Parathyroid adenoma (tissue), 2 donors: Measurements from ENCODE around the gene LRRC7.

Experiments used
- H2AFZ ChIP-seq: fragments of 300-600 bp; sonication (generic); one replicate; pipeline ENCODE4 v1.7.0; 2017; ENCODE audit warnings: antibody characterized with exemption, mild to moderate bottlenecking
- H3K27ac ChIP-seq: fragments of 300-600 bp; sonication (generic); one replicate; pipeline ENCODE4 v1.7.0; 2017
- H3K27me3 ChIP-seq: fragments of 300-600 bp; sonication (generic); one replicate; pipeline ENCODE4 v1.7.0; 2017; ENCODE audit warnings: low read length; ENCODE audit not compliant: control insufficient read depth, insufficient read depth
- H3K36me3 ChIP-seq: fragments of 300-600 bp; sonication (generic); one replicate; pipeline ENCODE4 v1.7.0; 2017; ENCODE audit warnings: low read length; ENCODE audit not compliant: control insufficient read depth, insufficient read depth
- H3K4me1 ChIP-seq: fragments of 300-600 bp; sonication (generic); one replicate; pipeline ENCODE4 v1.7.0; 2017; ENCODE audit warnings: control low read depth
- H3K4me2 ChIP-seq: fragments of 300-600 bp; sonication (generic); one replicate; pipeline ENCODE4 v1.7.0; 2017; ENCODE audit warnings: low read length
- H3K4me3 ChIP-seq: fragments of 300-600 bp; sonication (generic); one replicate; pipeline ENCODE4 v1.7.0; 2017; ENCODE audit warnings: low read depth, low read length
- H3K79me2 ChIP-seq: fragments of 300-600 bp; sonication (generic); one replicate; pipeline ENCODE4 v1.7.0; 2017; ENCODE audit warnings: control low read depth
- H3K9ac ChIP-seq: fragments of 300-600 bp; sonication (generic); one replicate; pipeline ENCODE4 v1.7.0; 2017; ENCODE audit warnings: mild to moderate bottlenecking
- H3K9me3 ChIP-seq: fragments of 300-600 bp; sonication (generic); one replicate; pipeline ENCODE4 v1.7.0; 2017; ENCODE audit warnings: low read length; ENCODE audit not compliant: control insufficient read depth
- TF ChIP-seq, protein P1 (sequence below): fragments of 300-600 bp; sonication (generic); IDR thresholded peaks from one replicate; pipeline ENCODE4 v1.7.0; 2017; ENCODE audit warnings: antibody characterized with exemption, mild to moderate bottlenecking
- donor health status: primary hyperparathyroidism.

The LRRC7 gene

DNA sequence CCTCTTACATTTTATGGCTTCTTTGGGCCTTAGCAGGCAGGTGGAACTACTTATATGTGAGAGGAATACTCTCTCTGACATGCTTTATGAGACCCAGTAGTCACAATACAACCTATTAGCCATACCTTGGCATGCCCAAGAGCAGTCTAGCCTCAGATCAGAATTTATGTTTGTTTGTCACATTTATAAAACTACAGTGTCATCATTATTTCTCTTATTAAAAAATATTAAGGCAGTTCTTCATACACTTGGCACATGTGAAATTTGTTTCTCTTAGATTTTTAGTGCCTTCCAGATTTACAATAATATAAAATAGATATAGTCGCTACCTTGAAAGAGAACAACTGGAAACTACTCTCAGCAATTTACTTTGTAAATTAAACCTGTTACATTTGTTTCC lies 519.2 kb downstream of the LRRC7 start:
- TF ChIP-seq, protein P1, sequence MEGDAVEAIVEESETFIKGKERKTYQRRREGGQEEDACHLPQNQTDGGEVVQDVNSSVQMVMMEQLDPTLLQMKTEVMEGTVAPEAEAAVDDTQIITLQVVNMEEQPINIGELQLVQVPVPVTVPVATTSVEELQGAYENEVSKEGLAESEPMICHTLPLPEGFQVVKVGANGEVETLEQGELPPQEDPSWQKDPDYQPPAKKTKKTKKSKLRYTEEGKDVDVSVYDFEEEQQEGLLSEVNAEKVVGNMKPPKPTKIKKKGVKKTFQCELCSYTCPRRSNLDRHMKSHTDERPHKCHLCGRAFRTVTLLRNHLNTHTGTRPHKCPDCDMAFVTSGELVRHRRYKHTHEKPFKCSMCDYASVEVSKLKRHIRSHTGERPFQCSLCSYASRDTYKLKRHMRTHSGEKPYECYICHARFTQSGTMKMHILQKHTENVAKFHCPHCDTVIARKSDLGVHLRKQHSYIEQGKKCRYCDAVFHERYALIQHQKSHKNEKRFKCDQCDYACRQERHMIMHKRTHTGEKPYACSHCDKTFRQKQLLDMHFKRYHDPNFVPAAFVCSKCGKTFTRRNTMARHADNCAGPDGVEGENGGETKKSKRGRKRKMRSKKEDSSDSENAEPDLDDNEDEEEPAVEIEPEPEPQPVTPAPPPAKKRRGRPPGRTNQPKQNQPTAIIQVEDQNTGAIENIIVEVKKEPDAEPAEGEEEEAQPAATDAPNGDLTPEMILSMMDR, result no peak
- Histone ChIP-seq H3K4me3 (no peak overlapping the region), H3K9ac (no peak overlapping the region), H3K9me3 (no peaks in the 10 kb centered on the region), H3K36me3 (no peaks in the 10 kb centered on the region), H3K27ac (no peak overlapping the region), H3K27me3 (no peaks in the 10 kb centered on the region), H2AFZ (no peak overlapping the region), H3K79me2 (no peaks in the 10 kb centered on the region), H3K4me1 (no peaks in the 10 kb centered on the region), H3K4me2 (no peak overlapping the region)

DNA sequence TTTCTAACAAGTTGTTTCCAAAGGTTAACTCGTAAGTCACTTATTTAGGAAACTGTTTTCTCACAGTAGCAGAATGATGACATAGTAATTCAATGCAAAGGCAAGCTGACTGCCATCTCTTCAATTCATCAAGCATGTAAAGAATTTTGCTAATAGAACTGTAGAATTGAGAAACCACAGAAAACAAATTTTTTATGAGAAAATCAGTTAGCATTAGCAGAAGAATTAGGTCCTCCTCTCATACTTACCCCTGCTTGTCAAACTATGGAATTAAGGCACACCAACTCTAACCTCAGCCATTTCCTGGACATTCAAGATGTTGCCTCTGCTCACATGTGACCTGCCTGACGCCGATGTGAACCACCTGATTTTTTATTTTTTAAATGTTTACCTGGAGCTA lies 522.4 kb downstream of the LRRC7 start:
- H3K9ac ChIP-seq, result no peak overlapping the region
- no peaks in the 10 kb centered on the region for H3K27me3 ChIP-seq
- no peak overlapping the region for H2AFZ ChIP-seq
- H3K36me3 ChIP-seq, result no peaks in the 10 kb centered on the region
- TF ChIP-seq, protein P1, result no peak
- H3K79me2 ChIP-seq, result no peaks in the 10 kb centered on the region
- H3K4me1 ChIP-seq, result no peaks in the 10 kb centered on the region
- no peak overlapping the region for H3K27ac ChIP-seq
- H3K9me3 ChIP-seq, result no peaks in the 10 kb centered on the region
- H3K4me3 ChIP-seq, result no peak overlapping the region
- no peak overlapping the region for H3K4me2 ChIP-seq

DNA sequence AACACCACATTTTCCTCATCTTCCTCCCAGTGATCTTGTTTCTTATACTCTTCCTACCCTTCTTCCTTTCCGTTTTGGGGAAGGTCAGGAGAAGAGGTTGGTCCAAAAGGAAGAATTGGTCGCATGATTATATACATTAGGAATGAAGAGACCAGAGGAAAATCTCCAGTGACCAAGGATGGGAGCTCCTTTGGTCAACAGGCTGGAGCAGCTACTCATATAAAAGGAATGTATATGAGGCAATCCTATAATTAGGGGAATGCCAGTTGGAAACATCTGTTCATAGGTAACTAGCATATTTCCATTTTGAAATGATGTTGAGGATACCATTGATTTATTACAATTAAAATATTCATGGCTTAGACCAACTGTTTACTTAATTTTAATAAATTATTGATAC lies 523.2 kb downstream of the LRRC7 start:
- no peaks in the 10 kb centered on the region for H3K9me3 ChIP-seq
- TF ChIP-seq, protein P1, result no peak
- H3K36me3 ChIP-seq, result no peaks in the 10 kb centered on the region
- no peak overlapping the region for H3K9ac ChIP-seq
- H3K4me2 ChIP-seq, result no peak overlapping the region
- no peak overlapping the region for H3K27ac ChIP-seq
- H3K79me2 ChIP-seq, result no peaks in the 10 kb centered on the region
- no peak overlapping the region for H2AFZ ChIP-seq
- H3K4me1 ChIP-seq, result no peaks in the 10 kb centered on the region
- H3K4me3 ChIP-seq, result no peak overlapping the region
- H3K27me3 ChIP-seq, result no peaks in the 10 kb centered on the region

DNA sequence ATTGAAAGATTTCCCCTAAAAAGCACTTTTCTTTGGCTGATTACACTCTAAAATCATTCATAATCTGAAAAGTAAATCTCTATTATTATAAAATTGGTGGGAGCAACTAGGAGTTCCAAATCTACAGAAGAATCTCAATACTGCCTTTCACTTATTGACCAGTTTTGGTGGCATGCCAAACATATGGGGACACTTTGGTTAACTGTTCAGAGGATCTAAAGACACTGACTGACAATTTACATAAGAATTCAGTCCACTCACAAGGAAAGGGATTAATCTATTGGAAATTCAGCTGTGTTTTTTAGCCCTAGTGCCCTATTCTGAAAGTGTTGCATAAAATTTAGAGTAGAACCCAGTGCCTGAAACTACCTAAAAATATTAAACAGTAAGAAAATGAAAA lies 524.1 kb downstream of the LRRC7 start:
- Histone ChIP-seq H3K27me3 (no peaks in the 10 kb centered on the region), H3K4me3 (no peak overlapping the region), H3K4me2 (no peak overlapping the region), H3K36me3 (no peaks in the 10 kb centered on the region), H3K9ac (no peak overlapping the region), H2AFZ (no peak overlapping the region), H3K79me2 (no peaks in the 10 kb centered on the region), H3K4me1 (no peaks in the 10 kb centered on the region), H3K27ac (no peak overlapping the region), H3K9me3 (no peaks in the 10 kb centered on the region)
- TF ChIP-seq, protein P1, result no peak

DNA sequence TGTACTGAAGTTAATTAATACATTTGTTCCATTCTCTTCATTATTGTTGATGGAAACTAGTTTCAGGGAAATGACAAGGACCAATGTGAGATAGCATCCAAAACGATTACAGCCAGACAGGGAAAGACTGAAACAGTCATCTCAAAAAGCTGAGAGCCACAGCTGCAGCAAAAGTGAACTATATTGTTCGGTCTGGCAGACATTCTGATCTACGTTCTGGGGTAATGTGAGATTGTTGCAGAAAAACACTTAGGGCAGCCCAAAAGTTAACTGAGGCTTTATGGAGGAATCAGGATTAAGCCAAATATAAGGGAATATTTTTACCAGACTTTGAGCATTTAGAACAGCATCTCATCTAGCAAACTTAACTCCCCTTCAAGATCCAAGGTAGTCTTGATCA lies 524.8 kb downstream of the LRRC7 start:
- H3K27me3 ChIP-seq, result no peaks in the 10 kb centered on the region
- no peak overlapping the region for H3K9ac ChIP-seq
- H3K4me2 ChIP-seq, result no peak overlapping the region
- no peaks in the 10 kb centered on the region for H3K36me3 ChIP-seq
- H3K27ac ChIP-seq, result no peak overlapping the region
- H3K9me3 ChIP-seq, result no peaks in the 10 kb centered on the region
- no peak overlapping the region for H3K4me3 ChIP-seq
- no peak overlapping the region for H2AFZ ChIP-seq
- H3K4me1 ChIP-seq, result no peaks in the 10 kb centered on the region
- TF ChIP-seq, protein P1, result no peak
- no peaks in the 10 kb centered on the region for H3K79me2 ChIP-seq
